Stimulated activated effector memory CD8-positive, alpha-beta T cell treated with anti-CD3 and anti-CD28 coated beads, Interleukin-12 subunit alpha, Interleukin-12 subunit beta, amount 100 ng/mL, for 72 hours (primary cell): ENCODE results near the gene MTIF3.

Experiments used
- ATAC-seq: fragments of 150-1000 bp; cut with Tn5 transposase; 2 replicates; pipeline ENCODE4 v1.10.0; 2021
- DNase-seq, 2 donors: peaks; one replicate each; pipeline ENCODE4 v3.0.0; 2021 to 2022; ENCODE audit warnings: low spot score in 2 of 2
- H3K27ac Mint-ChIP-seq: one replicate; pipeline ENCODE4 v1.8.0; 2022; ENCODE audit warnings: mild to moderate bottlenecking, mixed read lengths
- H3K36me3 Mint-ChIP-seq: one replicate; pipeline ENCODE4 v1.8.0; 2022; ENCODE audit warnings: mild to moderate bottlenecking, mixed read lengths
- H3K4me1 Mint-ChIP-seq: one replicate; pipeline ENCODE4 v1.8.0; 2022; ENCODE audit warnings: mixed read lengths
- H3K4me3 Mint-ChIP-seq: one replicate; pipeline ENCODE4 v1.8.0; 2022; ENCODE audit warnings: mild to moderate bottlenecking, mixed read lengths
- H3K9me3 Mint-ChIP-seq: one replicate; pipeline ENCODE4 v1.8.0; 2022; ENCODE audit warnings: mixed read lengths

The MTIF3 gene

GRCh38 chr13:27472441-27472840 is 22.1 kb upstream of the MTIF3 start:
- peak; percentile 39 for ATAC-seq
- no peaks in the 10 kb centered on the region for H3K9me3 Mint-ChIP-seq
- peaks cover 13% of the 10 kb centered on the region for H3K4me1 Mint-ChIP-seq
- no peaks in the 10 kb centered on the region for H3K36me3 Mint-ChIP-seq
- H3K4me3 Mint-ChIP-seq = no peak overlapping the region
- no peak for DNase-seq
- H3K27ac Mint-ChIP-seq = no peak overlapping the region

GRCh38 chr13:27470075-27470820 is 19.9 kb upstream of the MTIF3 start:
- DNase-seq (no peak), ATAC-seq (no peak)
- H3K4me3 Mint-ChIP-seq = no peak overlapping the region

GRCh38 chr13:27466513-27466912 is 16.1 kb upstream of the MTIF3 start:
- no peak for DNase-seq
- Mint-ChIP-seq H3K9me3 (no peaks in the 10 kb centered on the region), H3K27ac (peak overlapping the region; percentile 24), H3K4me3 (no peak overlapping the region), H3K4me1 (peaks cover 4% of the 10 kb centered on the region), H3K36me3 (no peaks in the 10 kb centered on the region)
- no peak for ATAC-seq

More at GRCh38 chr13:27470075-27470820, 19.9 kb upstream of the MTIF3 start:
- H3K9me3 Mint-ChIP-seq = no peaks in the 10 kb centered on the region
- H3K27ac Mint-ChIP-seq = no peak overlapping the region
- no peaks in the 10 kb centered on the region for H3K36me3 Mint-ChIP-seq
- H3K4me1 Mint-ChIP-seq = peaks cover 17% of the 10 kb centered on the region

GRCh38 chr13:27465611-27466010 is 15.2 kb upstream of the MTIF3 start:
- no peak for ATAC-seq
- no peak overlapping the region for H3K27ac Mint-ChIP-seq
- H3K9me3 Mint-ChIP-seq = no peaks in the 10 kb centered on the region
- H3K36me3 Mint-ChIP-seq = no peaks in the 10 kb centered on the region
- DNase-seq = no peak
- H3K4me3 Mint-ChIP-seq = no peak overlapping the region
- peaks cover 4% of the 10 kb centered on the region for H3K4me1 Mint-ChIP-seq

- Mint-ChIP-seq H3K4me1 (peaks cover 4% of the 10 kb centered on the region), H3K36me3 (no peaks in the 10 kb centered on the region), H3K4me3 (no peak overlapping the region), H3K9me3 (no peaks in the 10 kb centered on the region), H3K27ac (no peak overlapping the region)
- ATAC-seq (peak; percentile 93), DNase-seq (no peak)
Observed at GRCh38 chr13:27463500-27463899, 13.1 kb upstream of the MTIF3 start.

GRCh38 chr13:27461940-27462584 is 11.7 kb upstream of the MTIF3 start:
- Mint-ChIP-seq H3K27ac (no peak overlapping the region), H3K36me3 (no peaks in the 10 kb centered on the region), H3K4me1 (peaks cover 4% of the 10 kb centered on the region), H3K9me3 (no peaks in the 10 kb centered on the region), H3K4me3 (no peak overlapping the region)
- no peak for ATAC-seq
- no peak for DNase-seq

GRCh38 chr13:27455331-27455855 is 5.0 kb upstream of the MTIF3 start:
- peak overlapping the region; percentile 82 for H3K4me3 Mint-ChIP-seq
- DNase-seq = no peak

GRCh38 chr13:27450921-27451471 is 632 bp upstream of the MTIF3 start:
- H3K36me3 Mint-ChIP-seq = peaks cover 26% of the 10 kb centered on the region
- H3K4me1 Mint-ChIP-seq = peaks cover 50% of the 10 kb centered on the region
- ATAC-seq (no peak), DNase-seq (no peak)
- H3K27ac Mint-ChIP-seq = peak overlapping the region; percentile 98
- peak overlapping the region; percentile 86 for H3K4me3 Mint-ChIP-seq
- no peaks in the 10 kb centered on the region for H3K9me3 Mint-ChIP-seq

More at GRCh38 chr13:27455331-27455855, 5.0 kb upstream of the MTIF3 start:
- ATAC-seq = peak; percentile 59
- peaks cover 18% of the 10 kb centered on the region for H3K4me1 Mint-ChIP-seq
- no peaks in the 10 kb centered on the region for H3K9me3 Mint-ChIP-seq
- peak overlapping the region; percentile 96 for H3K27ac Mint-ChIP-seq
- H3K36me3 Mint-ChIP-seq = peaks cover 6% of the 10 kb centered on the region

GRCh38 chr13:27449081-27449603 is 1.2 kb downstream of the MTIF3 start:
- no peak for ATAC-seq
- Mint-ChIP-seq H3K36me3 (peaks cover 32% of the 10 kb centered on the region), H3K4me1 (peaks cover 52% of the 10 kb centered on the region), H3K27ac (peak overlapping the region; percentile 98), H3K9me3 (no peaks in the 10 kb centered on the region), H3K4me3 (peak overlapping the region; percentile 86)
- no peak for DNase-seq

- peak overlapping the region; percentile 98 for H3K27ac Mint-ChIP-seq
- peaks cover 52% of the 10 kb centered on the region for H3K4me1 Mint-ChIP-seq
- peaks cover 32% of the 10 kb centered on the region for H3K36me3 Mint-ChIP-seq
- H3K9me3 Mint-ChIP-seq = no peaks in the 10 kb centered on the region
- ATAC-seq = no peak
- no peak for DNase-seq
- peak overlapping the region; percentile 86 for H3K4me3 Mint-ChIP-seq
Observed at GRCh38 chr13:27448308-27448707, 2.1 kb downstream of the MTIF3 start.

- H3K36me3 Mint-ChIP-seq = peaks cover 32% of the 10 kb centered on the region
- no peak for ATAC-seq
- H3K9me3 Mint-ChIP-seq = no peaks in the 10 kb centered on the region
- DNase-seq = no peak
- H3K27ac Mint-ChIP-seq = peak overlapping the region; percentile 93
- peaks cover 58% of the 10 kb centered on the region for H3K4me1 Mint-ChIP-seq
- H3K4me3 Mint-ChIP-seq = peak overlapping the region; percentile 86
Observed at GRCh38 chr13:27446986-27447583, 3.3 kb downstream of the MTIF3 start.

GRCh38 chr13:27442797-27443196 is 7.6 kb downstream of the MTIF3 start:
- H3K4me3 Mint-ChIP-seq = peak overlapping the region; percentile 50
- H3K4me1 Mint-ChIP-seq = peaks cover 55% of the 10 kb centered on the region
- peaks cover 36% of the 10 kb centered on the region for H3K36me3 Mint-ChIP-seq
- ATAC-seq (no peak), DNase-seq (no peak)
- peak overlapping the region; percentile 57 for H3K27ac Mint-ChIP-seq
- H3K9me3 Mint-ChIP-seq = no peaks in the 10 kb centered on the region

GRCh38 chr13:27442071-27442647 is 8.2 kb downstream of the MTIF3 start:
- no peak for DNase-seq
- H3K4me3 Mint-ChIP-seq = peak overlapping the region; percentile 50
- no peaks in the 10 kb centered on the region for H3K9me3 Mint-ChIP-seq
- peaks cover 42% of the 10 kb centered on the region for H3K36me3 Mint-ChIP-seq
- peak overlapping the region; percentile 57 for H3K27ac Mint-ChIP-seq
- H3K4me1 Mint-ChIP-seq = peaks cover 54% of the 10 kb centered on the region
- peak; percentile 55 for ATAC-seq

GRCh38 chr13:27440408-27440807 is 10.0 kb downstream of the MTIF3 start:
- DNase-seq (no peak), ATAC-seq (peak; percentile 46)
- Mint-ChIP-seq H3K36me3 (peaks cover 60% of the 10 kb centered on the region), H3K9me3 (no peaks in the 10 kb centered on the region), H3K4me1 (peaks cover 48% of the 10 kb centered on the region), H3K4me3 (no peak overlapping the region), H3K27ac (peak overlapping the region; percentile 73)

- ATAC-seq (no peak), DNase-seq (no peak)
- Mint-ChIP-seq H3K4me1 (peaks cover 47% of the 10 kb centered on the region), H3K27ac (no peak overlapping the region), H3K4me3 (no peak overlapping the region), H3K36me3 (peaks cover 87% of the 10 kb centered on the region), H3K9me3 (no peaks in the 10 kb centered on the region)
Observed at GRCh38 chr13:27437126-27437525, 13.2 kb downstream of the MTIF3 start.
